Upper lobe of right lung (tissue), 1 donor: ENCODE data around the gene UBA52. TPM values are rescaled to one million over a fixed set of nuclear protein-coding genes. Genes with fewer than 3 reads are reported as not detected.

Source experiments
- ATAC-seq: fragments of 200-7000 bp; cut with Tn5 transposase; one replicate; pipeline ENCODE4 v1.9.1; 2020; ENCODE audit warnings: mild to moderate bottlenecking, moderate library complexity
- DNase-seq: peaks from one replicate; pipeline ENCODE4 v3.0.0-alpha.2; 2020
- H3K27ac ChIP-seq: fragments of 200-600 bp; one replicate; pipeline ENCODE4 v1.8.0; 2022
- H3K27me3 ChIP-seq: fragments of 200-600 bp; one replicate; pipeline ENCODE4 v1.8.0; 2022; ENCODE audit warnings: mild to moderate bottlenecking
- H3K36me3 ChIP-seq: fragments of 200-600 bp; one replicate; pipeline ENCODE4 v1.8.0; 2022
- H3K4me1 ChIP-seq: fragments of 200-600 bp; one replicate; pipeline ENCODE4 v1.8.0; 2022
- H3K4me3 ChIP-seq: fragments of 200-600 bp; one replicate; pipeline ENCODE4 v1.8.0; 2022; ENCODE audit warnings: mild to moderate bottlenecking
- H3K9me3 ChIP-seq: fragments of 200-600 bp; one replicate; pipeline ENCODE4 v1.8.0; 2022
- intact Hi-C: fragments of 100-400 bp; cut with DNase I; formaldehyde crosslinking; loops from one replicate; pipeline ENCODE4 v1.11.0; 2022
- total RNA-seq: library from RNA; stranded (reverse); fragmentation: NEBNext Ultra II Directional; extraction: Animal tissue kit (Norgen Biotek cat#: 25700); gene quantifications from one replicate; pipeline ENCODE4 v1.2.1, GENCODE V29; 2021
- TF ChIP-seq, protein P1 (sequence below): fragments of 200-600 bp; IDR thresholded peaks from one replicate; pipeline ENCODE4 v1.8.0; 2022; ENCODE audit warnings: antibody characterized with exemption
- donor health status: DM: no; HTN: yes; CAD: no; lungs with severe emphysema.

The UBA52 gene
- total RNA-seq, 1 donor from 2014 or later, result 840 TPM

DNA sequence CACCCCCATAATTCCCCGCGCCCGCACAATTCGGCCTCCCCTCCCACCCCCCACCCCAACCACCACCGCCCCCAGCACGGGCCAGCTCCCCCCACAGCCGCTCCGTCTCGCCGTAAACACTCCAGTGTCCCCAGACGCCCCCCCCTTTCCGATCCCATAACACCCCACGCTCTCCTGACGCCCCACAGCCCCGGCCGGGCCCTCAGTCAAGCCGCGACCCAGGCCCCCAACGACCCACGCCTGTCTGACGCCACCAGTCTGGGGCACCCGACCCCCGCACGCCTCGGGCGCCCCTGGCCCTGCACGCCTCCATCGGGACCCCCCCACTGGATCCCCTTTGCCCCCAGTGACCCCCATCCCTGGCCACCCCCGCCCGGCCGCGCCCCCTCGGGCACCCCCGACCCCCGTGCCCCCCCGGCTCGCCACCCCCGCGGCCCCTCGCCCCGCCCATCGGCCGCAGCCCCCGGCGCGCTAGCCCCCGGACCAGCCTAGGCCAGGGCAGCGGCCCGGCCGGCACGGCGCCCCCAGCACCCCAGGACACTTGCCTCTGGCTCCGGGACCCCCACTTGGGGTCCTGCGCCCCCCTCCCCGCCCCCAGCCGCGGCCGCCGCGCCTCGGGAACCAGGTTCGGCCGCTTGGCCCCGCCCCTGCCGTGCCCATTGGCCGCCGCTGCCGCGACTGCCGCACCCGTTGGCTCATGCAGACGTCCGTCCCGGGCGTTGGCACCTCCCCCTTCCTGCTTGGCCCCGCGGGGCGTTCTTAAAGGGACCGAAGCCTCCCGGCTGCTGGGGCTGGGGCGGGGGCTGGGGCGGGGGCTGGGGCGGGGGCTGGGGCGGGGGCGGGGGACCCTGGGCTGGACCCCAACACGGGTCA, 28.5 kb upstream of the UBA52 start, which contains the start of gene FKBP8:
FKBP8 (minus strand) TSS at position 633 of the 873 bp plus-strand sequence. CDS start 1,603 bp downstream, outside the sequence.
- DNase-seq (peak; percentile 97), ATAC-seq (peak; percentile 98)
- H3K4me1 ChIP-seq, result peaks cover 15% of the 10 kb centered on the region
- H3K9me3 ChIP-seq, result no peaks in the 10 kb centered on the region
- no peaks in the 10 kb centered on the region for H3K27me3 ChIP-seq
- intact Hi-C loops, result no loop called here
- H3K36me3 ChIP-seq, result peaks cover 31% of the 10 kb centered on the region
- TF ChIP-seq, protein P1, sequence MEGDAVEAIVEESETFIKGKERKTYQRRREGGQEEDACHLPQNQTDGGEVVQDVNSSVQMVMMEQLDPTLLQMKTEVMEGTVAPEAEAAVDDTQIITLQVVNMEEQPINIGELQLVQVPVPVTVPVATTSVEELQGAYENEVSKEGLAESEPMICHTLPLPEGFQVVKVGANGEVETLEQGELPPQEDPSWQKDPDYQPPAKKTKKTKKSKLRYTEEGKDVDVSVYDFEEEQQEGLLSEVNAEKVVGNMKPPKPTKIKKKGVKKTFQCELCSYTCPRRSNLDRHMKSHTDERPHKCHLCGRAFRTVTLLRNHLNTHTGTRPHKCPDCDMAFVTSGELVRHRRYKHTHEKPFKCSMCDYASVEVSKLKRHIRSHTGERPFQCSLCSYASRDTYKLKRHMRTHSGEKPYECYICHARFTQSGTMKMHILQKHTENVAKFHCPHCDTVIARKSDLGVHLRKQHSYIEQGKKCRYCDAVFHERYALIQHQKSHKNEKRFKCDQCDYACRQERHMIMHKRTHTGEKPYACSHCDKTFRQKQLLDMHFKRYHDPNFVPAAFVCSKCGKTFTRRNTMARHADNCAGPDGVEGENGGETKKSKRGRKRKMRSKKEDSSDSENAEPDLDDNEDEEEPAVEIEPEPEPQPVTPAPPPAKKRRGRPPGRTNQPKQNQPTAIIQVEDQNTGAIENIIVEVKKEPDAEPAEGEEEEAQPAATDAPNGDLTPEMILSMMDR, result no peak
- H3K4me3 ChIP-seq, result peak within 1 kb of the TSS; percentile 54
- H3K27ac ChIP-seq, result peak within 1 kb of the TSS; percentile 71

DNA sequence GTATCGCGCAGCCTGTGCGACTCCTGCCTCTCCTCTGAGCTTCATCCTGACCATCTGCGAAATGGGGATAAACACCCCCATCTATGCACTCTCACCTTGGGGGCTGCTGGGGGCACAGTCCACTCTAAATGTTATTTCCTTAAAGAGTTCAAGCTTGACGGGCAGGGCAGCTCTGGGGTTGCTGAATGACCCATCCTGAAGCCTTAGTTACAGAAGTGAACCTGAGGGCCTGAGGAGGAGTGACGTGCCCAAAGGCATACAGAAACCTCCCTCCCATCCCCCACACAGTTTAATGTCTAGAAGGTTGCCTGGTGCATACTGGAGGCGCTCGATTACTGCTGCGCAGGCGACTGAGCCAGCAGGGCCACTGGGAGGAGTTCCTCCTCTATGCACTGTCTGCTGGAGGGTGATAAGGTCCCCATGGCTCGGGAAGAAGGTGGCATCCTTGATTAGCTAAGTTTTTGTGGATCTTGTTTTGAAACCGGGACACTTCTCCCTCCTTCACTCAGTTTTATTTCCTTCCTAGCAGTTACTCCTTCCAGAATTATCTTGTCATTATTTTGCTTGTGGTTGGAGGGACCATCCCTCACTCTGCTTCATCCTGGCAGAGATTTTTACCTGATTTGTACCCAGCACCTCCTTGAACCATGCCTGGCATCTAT, 27.7 kb upstream of the UBA52 start:
- intact Hi-C loops, result no loop called here
- peak overlapping the region; percentile 71 for H3K27ac ChIP-seq
- peak; percentile 78 for ATAC-seq

DNA sequence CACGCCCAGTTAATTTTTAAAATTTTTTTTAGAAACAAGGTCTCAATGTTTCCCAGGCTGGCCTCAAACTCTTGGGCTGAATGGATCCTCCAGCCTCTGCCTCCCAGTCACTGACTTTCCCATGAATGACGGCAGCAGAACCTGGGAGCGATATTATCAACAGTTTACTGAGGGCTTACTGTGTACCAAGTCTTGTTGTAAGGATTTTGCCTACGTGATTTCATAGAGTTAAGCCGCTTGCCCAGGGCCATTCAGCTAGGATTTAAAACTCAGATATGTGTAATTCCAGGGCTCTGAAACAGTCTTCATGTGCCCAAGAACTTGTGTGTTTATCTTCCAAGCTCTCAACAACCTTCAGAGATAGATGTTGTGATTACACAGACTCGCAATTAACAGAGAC, 20.0 kb upstream of the UBA52 start:
- Histone ChIP-seq H3K4me3 (no peak overlapping the region), H3K27me3 (no peaks in the 10 kb centered on the region), H3K27ac (no peak overlapping the region), H3K36me3 (no peaks in the 10 kb centered on the region), H3K9me3 (no peaks in the 10 kb centered on the region), H3K4me1 (no peaks in the 10 kb centered on the region)
- intact Hi-C loops, result no loop called here
- DNase-seq (no peak), ATAC-seq (no peak)
- TF ChIP-seq, protein P1, result no peak

More for the DNA sequence above, 27.7 kb upstream of the UBA52 start:
- H3K4me3 ChIP-seq, result peak overlapping the region; percentile 54
- peak; percentile 72 for DNase-seq
- H3K9me3 ChIP-seq, result no peaks in the 10 kb centered on the region
- peaks cover 15% of the 10 kb centered on the region for H3K4me1 ChIP-seq
- H3K27me3 ChIP-seq, result no peaks in the 10 kb centered on the region
- peaks cover 26% of the 10 kb centered on the region for H3K36me3 ChIP-seq
- TF ChIP-seq, protein P1, result no peak

DNA sequence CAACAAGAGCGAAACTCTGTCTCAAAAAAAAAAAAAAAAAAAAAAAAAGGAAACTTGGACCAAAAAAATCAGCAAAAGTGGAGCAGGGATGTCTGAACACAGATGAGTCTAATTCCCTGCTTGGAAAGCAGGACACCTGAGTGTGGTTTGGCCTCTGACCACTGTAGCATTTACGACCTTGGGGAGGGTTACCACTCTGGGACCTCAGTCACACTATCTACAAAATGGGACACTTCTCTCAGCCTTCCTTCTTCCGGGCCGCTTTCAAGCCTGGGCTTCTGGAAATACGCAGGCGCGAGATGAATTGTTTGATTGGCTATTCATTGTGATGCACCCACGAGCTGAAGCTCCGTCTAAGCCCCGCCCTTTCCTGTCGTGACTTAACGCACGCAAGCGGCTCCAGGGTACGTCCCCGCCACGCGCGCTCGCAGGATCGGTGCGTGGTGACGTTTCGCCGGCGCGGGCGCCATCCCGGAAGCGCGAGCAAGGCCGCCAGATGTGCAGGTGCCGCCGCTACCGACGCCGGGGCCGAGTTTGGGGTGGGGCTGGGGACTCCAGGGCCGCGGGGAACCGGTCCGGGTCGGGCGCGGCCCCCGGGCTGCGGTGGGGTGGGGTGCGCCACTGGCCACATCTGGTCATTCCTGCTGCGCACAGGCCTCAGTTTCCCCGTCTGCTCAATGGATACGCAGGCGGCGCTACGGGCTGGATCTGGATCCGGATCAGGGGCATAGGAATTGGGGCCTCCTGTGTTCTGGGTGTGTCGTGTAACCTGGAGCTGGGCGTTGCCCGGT, 14.1 kb upstream of the UBA52 start, which contains the start of gene KXD1:
KXD1 (plus strand) TSS at position 460 of the 791 bp plus-strand sequence. CDS start 4,187 bp downstream, outside the sequence.
- TF ChIP-seq, protein P1, result no peak
- Histone ChIP-seq H3K36me3 (peaks cover 10% of the 10 kb centered on the region), H3K27ac (peak within 1 kb of the TSS; percentile 91), H3K4me3 (peak within 1 kb of the TSS; percentile 92), H3K4me1 (peaks cover 5% of the 10 kb centered on the region), H3K9me3 (no peaks in the 10 kb centered on the region), H3K27me3 (no peaks in the 10 kb centered on the region)
- peak; percentile 100 for ATAC-seq
- intact Hi-C loops, result no loop called here
- DNase-seq, result peak; percentile 98

DNA sequence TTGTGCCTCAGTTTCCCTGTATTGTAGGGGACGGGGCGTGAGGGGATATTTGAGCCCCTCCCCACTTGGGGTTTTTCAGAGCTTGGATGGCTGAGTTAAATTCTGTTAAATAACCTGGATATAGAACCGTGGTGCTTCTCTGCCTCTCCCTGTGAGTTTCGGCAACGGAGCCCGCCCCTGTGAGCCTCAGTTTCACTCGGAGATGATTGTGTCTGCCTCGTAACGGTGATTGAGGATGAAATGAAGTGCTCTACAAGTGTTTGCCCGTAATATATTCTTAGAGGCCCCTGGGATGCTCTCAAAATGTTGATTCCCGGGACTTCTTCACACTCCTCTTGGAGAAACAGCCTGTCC, 13.5 kb upstream of the UBA52 start:
- TF ChIP-seq, protein P1, result no peak
- Histone ChIP-seq H3K4me3 (peak overlapping the region; percentile 92), H3K4me1 (peaks cover 5% of the 10 kb centered on the region), H3K27me3 (no peaks in the 10 kb centered on the region), H3K27ac (peak overlapping the region; percentile 91), H3K36me3 (peaks cover 15% of the 10 kb centered on the region), H3K9me3 (no peaks in the 10 kb centered on the region)
- intact Hi-C loops, result no loop called here
- DNase-seq (no peak), ATAC-seq (no peak)
